ENCODE measurements around the gene PFKFB1. TPM values are rescaled to one million over a fixed set of nuclear protein-coding genes. Genes with fewer than 3 reads are reported as not detected.
A peak's percentile ranks its signal among the peaks of the same experiment; 100 is the strongest.

Gene PFKFB1
- total and polyA plus RNA-seq, 8 donors, result 0.18 to 0.60 (median 0.47) TPM; not detected in 1

DNA sequence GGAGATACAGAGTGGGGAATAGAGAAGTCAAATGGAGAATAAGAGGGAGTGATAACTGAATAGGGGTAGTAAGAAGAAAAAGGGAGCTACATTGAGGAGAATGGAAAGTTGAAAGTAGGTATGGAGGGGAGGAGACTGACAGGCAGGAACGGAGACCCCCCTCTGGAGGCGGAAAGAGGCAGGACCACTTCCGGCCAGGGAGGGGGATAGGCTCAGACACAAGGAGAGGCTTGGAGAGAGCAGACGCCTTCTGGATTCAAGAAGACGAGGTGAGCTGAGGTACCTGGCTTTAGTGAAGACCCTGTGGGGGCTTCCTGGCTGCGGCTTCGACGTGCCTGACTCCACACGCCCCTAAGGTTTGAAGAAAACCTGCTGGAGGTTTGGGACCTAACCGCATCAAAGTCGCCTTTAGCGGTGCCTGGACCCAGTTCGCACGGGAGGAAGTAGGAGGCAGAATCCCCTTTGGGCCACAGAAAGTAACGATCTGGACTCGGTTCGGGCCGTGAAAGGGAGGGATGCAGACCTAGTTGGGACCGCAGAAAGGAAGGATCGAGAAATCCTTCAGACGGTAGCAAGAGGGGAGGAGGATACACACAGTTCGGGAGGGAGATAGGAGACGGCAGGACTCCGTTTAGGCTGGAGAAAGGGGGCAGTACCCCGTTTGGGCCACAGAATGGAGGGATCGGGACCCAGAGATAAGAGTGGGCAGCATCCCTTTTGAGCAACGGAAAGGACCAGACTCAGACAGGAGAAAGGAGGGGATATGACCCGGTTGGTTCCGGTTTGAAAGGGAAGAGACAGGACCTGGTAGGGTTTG lies 73.2 kb downstream of the PFKFB1 start, which contains the start of gene TRO:
TSS of gene TRO (plus strand) at position 215 of the 817 bp plus-strand sequence. CDS start 1,423 bp downstream, outside the sequence.
- Histone ChIP-seq H3K27ac (no peak within 1 kb of the TSS), H3K9me3 (no peaks in the 10 kb centered on the region), H3K36me3 (no peaks in the 10 kb centered on the region), H3K4me3 (peak within 1 kb of the TSS; percentile 27 to 30), H3K4me1 (no peaks in the 10 kb centered on the region), H3K27me3 (peaks cover 0 to 8% of the 10 kb centered on the region in 2 donors)
- intact Hi-C loops (cut with DNase I), result no loop called here
- TF ChIP-seq, protein P1, sequence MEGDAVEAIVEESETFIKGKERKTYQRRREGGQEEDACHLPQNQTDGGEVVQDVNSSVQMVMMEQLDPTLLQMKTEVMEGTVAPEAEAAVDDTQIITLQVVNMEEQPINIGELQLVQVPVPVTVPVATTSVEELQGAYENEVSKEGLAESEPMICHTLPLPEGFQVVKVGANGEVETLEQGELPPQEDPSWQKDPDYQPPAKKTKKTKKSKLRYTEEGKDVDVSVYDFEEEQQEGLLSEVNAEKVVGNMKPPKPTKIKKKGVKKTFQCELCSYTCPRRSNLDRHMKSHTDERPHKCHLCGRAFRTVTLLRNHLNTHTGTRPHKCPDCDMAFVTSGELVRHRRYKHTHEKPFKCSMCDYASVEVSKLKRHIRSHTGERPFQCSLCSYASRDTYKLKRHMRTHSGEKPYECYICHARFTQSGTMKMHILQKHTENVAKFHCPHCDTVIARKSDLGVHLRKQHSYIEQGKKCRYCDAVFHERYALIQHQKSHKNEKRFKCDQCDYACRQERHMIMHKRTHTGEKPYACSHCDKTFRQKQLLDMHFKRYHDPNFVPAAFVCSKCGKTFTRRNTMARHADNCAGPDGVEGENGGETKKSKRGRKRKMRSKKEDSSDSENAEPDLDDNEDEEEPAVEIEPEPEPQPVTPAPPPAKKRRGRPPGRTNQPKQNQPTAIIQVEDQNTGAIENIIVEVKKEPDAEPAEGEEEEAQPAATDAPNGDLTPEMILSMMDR (IDR thresholded peaks at IDR 0.05), result no peak
- ATAC-seq (peak; percentile 48), DNase-seq (peak in 2 of 4 donors; percentile 27 to 48)

DNA sequence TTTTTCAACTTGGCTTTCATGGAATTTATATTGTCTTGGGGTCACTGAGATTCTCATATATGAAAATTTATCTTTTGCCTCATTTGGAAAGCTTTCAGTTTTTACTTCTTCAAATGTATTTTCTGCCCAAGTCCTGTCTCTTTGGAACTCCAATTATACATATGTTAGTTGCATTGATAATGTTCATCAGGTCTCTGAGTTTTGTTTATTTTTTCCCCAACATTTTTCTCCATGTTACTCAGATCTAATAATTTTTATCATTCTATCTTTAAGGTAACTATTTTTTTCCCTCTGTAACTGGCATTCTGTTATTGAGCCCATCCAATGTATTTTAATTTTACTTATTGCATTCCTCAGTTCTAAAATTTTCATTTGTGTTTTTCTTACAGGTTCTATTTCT lies 84.0 kb downstream of the PFKFB1 start:
- Histone ChIP-seq H3K36me3 (no peaks in the 10 kb centered on the region), H3K27me3 (no peaks in the 10 kb centered on the region), H3K27ac (no peak overlapping the region), H3K4me1 (no peaks in the 10 kb centered on the region), H3K4me3 (no peak overlapping the region), H3K9me3 (peaks cover 0 to 8% of the 10 kb centered on the region in 2 donors)
- DNase-seq, result no peak
- intact Hi-C loops (cut with DNase I), result no loop called here
- ATAC-seq, result no peak
- TF ChIP-seq, protein P1 (IDR thresholded peaks at IDR 0.05), result no peak

DNA sequence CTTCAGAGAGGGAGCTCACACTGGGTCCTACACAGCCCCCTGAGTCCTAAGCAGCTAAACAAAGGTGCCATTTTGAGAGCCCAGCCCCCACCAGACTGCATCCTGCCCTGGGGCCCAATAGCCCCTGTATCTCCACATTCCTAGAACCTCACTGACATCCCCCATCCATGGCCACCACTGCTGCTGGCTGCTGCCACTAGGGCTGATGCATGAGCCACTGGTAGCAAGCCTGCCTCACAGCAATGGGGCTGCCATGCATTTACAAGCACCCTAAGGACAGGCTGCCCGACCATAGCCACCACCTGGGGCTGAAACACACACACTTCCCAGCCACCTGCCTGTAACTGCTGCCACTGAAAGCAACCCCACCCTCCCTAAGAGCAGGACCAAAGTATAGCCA lies 99.8 kb downstream of the PFKFB1 start:
- Histone ChIP-seq H3K36me3 (no peaks in the 10 kb centered on the region), H3K27ac (no peak overlapping the region), H3K4me3 (no peak overlapping the region), H3K4me1 (no peaks in the 10 kb centered on the region), H3K27me3 (no peaks in the 10 kb centered on the region), H3K9me3 (no peaks in the 10 kb centered on the region)
- TF ChIP-seq, protein P1 (IDR thresholded peaks at IDR 0.05), result no peak
- intact Hi-C loops (cut with DNase I), result no loop called here
- DNase-seq, result peak in 1 of 4 donors; percentile 9
- no peak for ATAC-seq

DNA sequence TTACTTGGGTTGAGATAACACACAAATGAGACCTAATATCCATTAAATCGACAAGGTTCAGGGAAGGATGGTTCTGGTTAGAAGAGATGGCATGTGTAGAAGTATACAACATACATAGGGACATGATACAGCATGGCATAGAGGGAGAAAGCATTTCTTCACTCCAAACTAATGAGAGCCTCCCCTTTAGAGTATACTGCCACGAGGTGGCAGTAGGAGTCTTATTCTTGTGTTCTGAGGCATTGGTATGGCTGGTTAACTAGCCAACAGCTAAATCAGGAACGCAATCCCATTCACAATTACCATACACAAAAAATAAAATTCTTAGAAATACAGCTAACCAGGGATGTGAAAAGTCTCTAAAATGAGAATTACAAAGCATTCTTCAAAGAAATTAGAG lies 102.4 kb downstream of the PFKFB1 start:
- Histone ChIP-seq H3K4me1 (no peaks in the 10 kb centered on the region), H3K9me3 (no peaks in the 10 kb centered on the region), H3K36me3 (no peaks in the 10 kb centered on the region), H3K27ac (no peak overlapping the region), H3K27me3 (no peaks in the 10 kb centered on the region), H3K4me3 (no peak overlapping the region)
- TF ChIP-seq, protein P1 (IDR thresholded peaks at IDR 0.05), result peak in 1 of 2 donors; percentile 37
- ATAC-seq (peak; percentile 77), DNase-seq (peak in 2 of 4 donors; percentile 3 to 17)
- intact Hi-C loops (cut with DNase I), result no loop called here

DNA sequence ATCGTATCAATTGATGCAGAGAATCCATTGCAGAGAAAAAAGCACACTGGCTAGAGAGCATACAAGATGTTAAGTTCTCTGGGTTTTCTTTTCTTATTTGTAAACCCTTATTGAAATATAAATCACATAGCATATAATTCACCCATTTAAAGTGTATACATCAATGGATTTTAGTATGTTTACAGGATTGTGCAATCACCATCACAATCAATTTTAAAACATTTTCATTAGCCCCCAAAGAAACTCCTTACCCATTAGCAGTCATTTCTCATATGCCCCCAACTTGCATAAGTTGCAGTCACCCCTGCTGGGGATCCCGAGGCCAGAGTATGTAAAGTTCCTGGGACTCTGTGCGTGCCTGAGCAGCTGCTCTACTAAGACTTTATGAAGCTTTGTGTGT lies 108.2 kb downstream of the PFKFB1 start:
- H3K27ac ChIP-seq, result no peak overlapping the region
- no peak for DNase-seq
- TF ChIP-seq, protein P1 (IDR thresholded peaks at IDR 0.05), result no peak
- intact Hi-C loops (cut with DNase I), result no loop called here
- ATAC-seq, result no peak
- H3K4me3 ChIP-seq, result no peak overlapping the region
- no peaks in the 10 kb centered on the region for H3K4me1 ChIP-seq
- H3K27me3 ChIP-seq, result no peaks in the 10 kb centered on the region
- no peaks in the 10 kb centered on the region for H3K9me3 ChIP-seq
- no peaks in the 10 kb centered on the region for H3K36me3 ChIP-seq

Other genes starting within 250 kb of the PFKFB1 start
- gene ITIH6, start 195.9 kb downstream of the PFKFB1 start, total RNA-seq, result not detected
- under 1 TPM in 5 of 6 donors, not detected in 1; 0.06 to 0.16 (median 0.09) TPM for gene ITIH6, start 195.9 kb downstream of the PFKFB1 start, polyA plus RNA-seq (ENCODE audit: insufficient read length in 6 of 6)
- 100 to 1,000 TPM; 106 to 177 TPM for gene MAGED2, start 186.4 kb downstream of the PFKFB1 start, total RNA-seq
- 100 to 1,000 TPM; 567 to 633 (median 594) TPM for gene MAGED2, start 186.4 kb downstream of the PFKFB1 start, polyA plus RNA-seq (ENCODE audit: insufficient read length in 6 of 6)
- 10 to 100 TPM in 1 of 2 donors, 1 to 10 TPM in 1; 4.2 to 19.7 TPM for gene TRO, start 73.4 kb downstream of the PFKFB1 start, total RNA-seq
- 100 to 1,000 TPM in 4 of 6 donors, 10 to 100 TPM in 2; 85.5 to 137 (median 104) TPM for gene TRO, start 73.4 kb downstream of the PFKFB1 start, polyA plus RNA-seq (ENCODE audit: insufficient read length in 6 of 6)
- 10 to 100 TPM; 13.5 to 19.8 TPM for gene APEX2, start 6.2 kb upstream of the PFKFB1 start, total RNA-seq
- gene APEX2, start 6.2 kb upstream of the PFKFB1 start, polyA plus RNA-seq (ENCODE audit: insufficient read length in 6 of 6), result 10 to 100 TPM; 12.7 to 15.6 (median 14.8) TPM
- gene ALAS2, start 36.8 kb upstream of the PFKFB1 start, total RNA-seq, result 1 to 10 TPM; 1.0 to 2.2 TPM
- gene ALAS2, start 36.8 kb upstream of the PFKFB1 start, polyA plus RNA-seq (ENCODE audit: insufficient read length in 6 of 6), result 10 to 100 TPM; 14.3 to 56.9 (median 28.8) TPM
- not detected for gene PAGE2B, start 80.8 kb upstream of the PFKFB1 start, total RNA-seq
- not detected for gene PAGE2B, start 80.8 kb upstream of the PFKFB1 start, polyA plus RNA-seq (ENCODE audit: insufficient read length in 6 of 6)
- gene PAGE2, start 94.8 kb upstream of the PFKFB1 start, total RNA-seq, result not detected
- under 1 TPM in 2 of 6 donors, not detected in 4; 0.31 to 0.50 TPM for gene PAGE2, start 94.8 kb upstream of the PFKFB1 start, polyA plus RNA-seq (ENCODE audit: insufficient read length in 6 of 6)
- gene PAGE5, start 226.2 kb upstream of the PFKFB1 start, total RNA-seq, result not detected
- not detected for gene PAGE5, start 226.2 kb upstream of the PFKFB1 start, polyA plus RNA-seq (ENCODE audit: insufficient read length in 6 of 6)

All from left lung (tissue), 10 donors.